Neural crest cell (in vitro differentiated cells): ENCODE measurements around the gene S1PR3. TPM values are rescaled to one million over a fixed set of nuclear protein-coding genes. Genes with fewer than 3 reads are reported as not detected.

Source experiments
- DNase-seq: peaks from one replicate; pipeline ENCODE4 v3.0.0; 2021; ENCODE audit warnings: low read depth, mixed read lengths, low spot score
- H3K27ac Mint-ChIP-seq: one replicate; pipeline ENCODE4 v1.8.0; 2021; ENCODE audit warnings: mild to moderate bottlenecking, mixed read lengths; ENCODE audit not compliant: unreplicated experiment
- H3K27me3 Mint-ChIP-seq: 2 replicates; pipeline ENCODE4 v1.8.0; 2021; ENCODE audit warnings: low read depth, mild to moderate bottlenecking, mixed read lengths
- H3K36me3 Mint-ChIP-seq: 2 replicates; pipeline ENCODE4 v1.8.0; 2021; ENCODE audit warnings: low read depth, mild to moderate bottlenecking, mixed read lengths
- H3K4me1 Mint-ChIP-seq: 2 replicates; pipeline ENCODE4 v1.8.0; 2021; ENCODE audit warnings: mixed read lengths
- H3K4me3 Mint-ChIP-seq: one replicate; pipeline ENCODE4 v1.8.0; 2021; ENCODE audit warnings: mild to moderate bottlenecking, mixed read lengths
- H3K9me3 Mint-ChIP-seq: 2 replicates; pipeline ENCODE4 v1.8.0; 2021; ENCODE audit warnings: mixed read lengths
- CTCF ChIP-seq: fragments of 200-600 bp; sonication (generic); conservative IDR thresholded peaks from 2 replicates; pipeline ENCODE4 v1.5.0; 2021; ENCODE audit warnings: antibody characterized with exemption, mild to moderate bottlenecking
- total RNA-seq: library from RNA; stranded (reverse); gene quantifications from 2 replicates; pipeline ENCODE4 v1.2.1, GENCODE V29; 2021

The S1PR3 gene
- total RNA-seq, 1 donor from 2014 or later: 7.9 TPM

DNA sequence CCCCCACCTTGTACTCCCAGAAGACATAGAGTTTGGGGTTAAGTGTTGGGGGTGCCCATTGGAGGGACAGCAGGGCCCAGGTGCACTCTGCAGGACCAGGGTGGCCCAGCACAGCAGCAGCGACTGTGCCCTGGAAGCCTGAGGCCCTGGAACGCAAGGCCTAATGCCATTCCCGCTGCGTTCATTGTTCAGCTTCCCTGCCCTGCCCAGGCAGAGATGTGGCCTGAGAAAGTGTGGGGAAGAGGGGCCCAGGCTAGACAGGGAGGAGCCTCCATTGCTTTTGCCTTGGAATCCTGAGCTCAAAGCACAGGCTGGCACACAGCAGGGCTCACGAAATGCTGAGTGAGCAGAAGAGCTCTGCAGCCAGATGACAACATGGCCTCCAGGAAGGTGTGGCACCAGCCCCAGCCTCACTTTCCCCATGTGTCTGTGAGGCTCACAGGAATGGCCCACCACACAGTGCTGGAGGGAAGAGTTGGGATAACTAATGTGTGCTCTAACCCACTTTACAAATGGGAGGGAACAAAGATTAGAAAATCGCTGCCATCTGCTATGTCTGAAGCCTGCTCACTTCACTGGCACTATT lies 19.4 kb downstream of the S1PR3 start:
- H3K9me3 Mint-ChIP-seq: no peaks in the 10 kb centered on the region
- H3K27ac Mint-ChIP-seq: no peak overlapping the region
- H3K4me3 Mint-ChIP-seq: no peak overlapping the region
- TF ChIP-seq CTCF: no peak
- DNase-seq: no peak
- no peaks in the 10 kb centered on the region for H3K27me3 Mint-ChIP-seq
- H3K4me1 Mint-ChIP-seq: no peaks in the 10 kb centered on the region
- H3K36me3 Mint-ChIP-seq: peaks cover 18% of the 10 kb centered on the region

DNA sequence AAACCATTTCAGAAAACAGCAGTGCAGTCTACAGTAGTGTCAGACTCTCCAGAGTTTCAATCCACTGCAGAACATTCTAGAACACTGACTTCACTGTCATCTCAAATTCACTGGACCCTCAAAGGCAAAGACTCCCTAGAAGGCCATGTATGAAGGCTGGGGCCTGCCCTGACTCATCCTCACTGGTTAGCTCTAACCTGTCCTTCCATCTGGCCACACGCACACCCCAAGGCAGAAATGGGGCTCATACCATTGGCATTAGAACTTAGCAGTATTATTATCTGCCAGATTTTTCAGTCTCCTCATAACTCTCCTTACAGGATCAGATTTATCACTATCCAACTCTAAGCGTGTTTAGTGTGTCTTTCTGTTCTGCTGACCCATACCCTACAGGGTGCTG lies 20.4 kb downstream of the S1PR3 start:
- Mint-ChIP-seq H3K9me3 (no peaks in the 10 kb centered on the region), H3K4me3 (no peak overlapping the region), H3K27me3 (no peaks in the 10 kb centered on the region), H3K27ac (no peak overlapping the region), H3K4me1 (no peaks in the 10 kb centered on the region), H3K36me3 (peaks cover 22% of the 10 kb centered on the region)
- TF ChIP-seq CTCF: no peak
- no peak for DNase-seq

DNA sequence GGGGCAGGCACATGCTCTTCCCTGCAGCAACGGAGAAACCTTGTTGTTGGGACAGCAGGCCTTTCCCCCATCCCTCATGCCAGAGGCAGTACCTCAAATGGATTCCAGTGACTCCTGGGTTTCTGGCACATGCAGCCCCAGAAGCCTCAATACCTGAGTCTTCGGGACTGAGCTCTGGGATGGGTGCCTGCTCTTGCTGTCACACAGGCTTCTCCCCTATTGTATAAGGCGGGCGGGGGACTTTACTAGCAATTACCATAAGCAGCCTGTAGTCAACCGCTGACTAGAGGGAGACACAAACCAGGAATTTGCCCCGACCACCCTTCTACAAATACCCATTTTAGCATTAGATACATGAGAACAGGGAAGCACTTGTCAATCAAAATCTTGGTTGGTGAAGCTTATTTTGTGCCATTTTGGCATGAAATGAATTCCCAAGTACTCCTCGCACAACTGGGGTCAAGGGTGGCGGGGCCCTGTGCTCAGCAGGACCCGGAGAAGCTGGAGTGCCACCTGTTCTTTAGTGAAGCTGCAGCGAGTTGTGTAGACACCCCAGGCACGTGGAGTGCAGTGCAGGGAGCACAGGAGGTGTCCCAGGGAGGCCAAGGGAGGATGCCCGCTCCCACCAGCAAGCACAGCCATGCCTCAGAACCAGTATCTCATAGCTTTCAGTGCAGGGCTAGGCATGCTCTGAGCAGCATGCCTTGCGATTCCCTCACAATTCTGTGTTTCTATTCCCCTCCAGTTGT lies 21.2 kb downstream of the S1PR3 start:
- no peaks in the 10 kb centered on the region for H3K9me3 Mint-ChIP-seq
- DNase-seq: no peak
- no peaks in the 10 kb centered on the region for H3K4me1 Mint-ChIP-seq
- TF ChIP-seq CTCF: no peak
- no peak overlapping the region for H3K4me3 Mint-ChIP-seq
- no peaks in the 10 kb centered on the region for H3K27me3 Mint-ChIP-seq
- H3K27ac Mint-ChIP-seq: no peak overlapping the region
- peaks cover 27% of the 10 kb centered on the region for H3K36me3 Mint-ChIP-seq

DNA sequence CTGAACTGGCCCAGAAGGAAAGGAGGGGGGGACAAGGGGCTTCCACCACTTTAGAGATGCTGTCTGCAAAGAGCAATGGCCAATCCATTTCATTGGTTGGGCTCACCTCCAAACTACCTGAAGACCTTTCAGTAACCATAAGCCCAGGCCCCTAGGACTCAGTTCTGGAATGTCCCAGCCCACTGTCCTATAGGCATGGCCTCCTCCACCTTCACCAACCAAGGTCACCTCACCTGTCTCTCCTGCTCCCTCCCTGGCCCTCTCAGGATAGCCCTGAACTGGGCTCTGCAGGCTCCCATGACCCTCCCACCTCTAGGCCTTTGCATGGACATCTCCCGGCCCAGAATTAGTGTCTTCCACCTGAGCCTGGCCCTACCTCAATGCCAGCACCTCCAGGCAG lies 22.4 kb downstream of the S1PR3 start:
- no peak overlapping the region for H3K27ac Mint-ChIP-seq
- H3K36me3 Mint-ChIP-seq: peaks cover 33% of the 10 kb centered on the region
- no peak for TF ChIP-seq CTCF
- DNase-seq: no peak
- H3K4me1 Mint-ChIP-seq: no peaks in the 10 kb centered on the region
- no peak overlapping the region for H3K4me3 Mint-ChIP-seq
- no peaks in the 10 kb centered on the region for H3K9me3 Mint-ChIP-seq
- H3K27me3 Mint-ChIP-seq: no peaks in the 10 kb centered on the region

GRCh38 chr9:89014153-89014552 lies 22.9 kb downstream of the S1PR3 start:
- DNase-seq: no peak
- TF ChIP-seq CTCF: no peak
- no peaks in the 10 kb centered on the region for H3K9me3 Mint-ChIP-seq
- no peaks in the 10 kb centered on the region for H3K4me1 Mint-ChIP-seq
- peaks cover 32% of the 10 kb centered on the region for H3K36me3 Mint-ChIP-seq
- no peak overlapping the region for H3K27ac Mint-ChIP-seq
- H3K4me3 Mint-ChIP-seq: no peak overlapping the region
- H3K27me3 Mint-ChIP-seq: no peaks in the 10 kb centered on the region
